ENCODE data around the gene TNFSF11.

GRCh38 chr13:42526276-42526675 lies 47.7 kb upstream of the TNFSF11 start:
- TF ChIP-seq USF2 (IDR thresholded peaks at IDR 0.05; ENCODE audit: low read depth, low read length) (no peak), CTCF (conservative IDR thresholded peaks at IDR 0.05; ENCODE audit: low read depth, low read length) (no peak), CHD1 (IDR thresholded peaks at IDR 0.05; ENCODE audit: low read depth, low read length) (no peak), CEBPB (IDR thresholded peaks at IDR 0.05; ENCODE audit: low read depth, low read length) (no peak), BHLHE40 (IDR thresholded peaks at IDR 0.05; ENCODE audit: low read depth, low read length) (no peak), POLR2A (IDR thresholded peaks at IDR 0.05; ENCODE audit: low read depth, low read length) (no peak), SMC3 (IDR thresholded peaks at IDR 0.05; ENCODE audit: low read depth, low read length) (no peak)

Data from IMR-90 (cell line).